H9 (cell line): ENCODE data around the gene PLEKHG2. TPM values are rescaled to one million over a fixed set of nuclear protein-coding genes. Genes with fewer than 3 reads are reported as not detected.

Experiments used
- DNase-seq: peaks from one replicate; pipeline ENCODE4 v3.0.0-alpha.2; 2017
- H2AFZ ChIP-seq: one replicate; pipeline ENCODE4 v1.6.1; 2013; ENCODE audit warnings: mild to moderate bottlenecking, low read length, control low read depth, moderate library complexity
- H2AK5ac ChIP-seq: 2 replicates; pipeline ENCODE4 v1.6.1; 2013; ENCODE audit warnings: low read length, control low read depth, mixed read lengths; ENCODE audit not compliant: insufficient read length
- H2BK120ac ChIP-seq: one replicate; pipeline ENCODE4 v1.6.1; 2013; ENCODE audit warnings: low read depth, mild to moderate bottlenecking, low read length, control low read depth, inconsistent platforms; ENCODE audit not compliant: poor library complexity, severe bottlenecking
- H2BK12ac ChIP-seq: 2 replicates; pipeline ENCODE4 v1.6.1; 2013; ENCODE audit warnings: low read length, control low read depth, mixed read lengths, low read depth; ENCODE audit not compliant: insufficient read length
- H2BK15ac ChIP-seq: 2 replicates; pipeline ENCODE4 v1.6.1; 2013; ENCODE audit warnings: low read depth, low read length, control low read depth
- H2BK20ac ChIP-seq: one replicate; pipeline ENCODE4 v1.6.1; 2013; ENCODE audit warnings: low read depth, mild to moderate bottlenecking, low read length, control low read depth, inconsistent platforms; ENCODE audit not compliant: poor library complexity, severe bottlenecking
- H2BK5ac ChIP-seq: 2 replicates; pipeline ENCODE4 v1.6.1; 2013; ENCODE audit warnings: low read length, control low read depth, mixed read lengths; ENCODE audit not compliant: insufficient read length
- H3K14ac ChIP-seq: 2 replicates; pipeline ENCODE4 v1.6.1; 2013; ENCODE audit warnings: low read length, control low read depth; ENCODE audit not compliant: insufficient read depth
- H3K18ac ChIP-seq: 2 replicates; pipeline ENCODE4 v1.6.1; 2013; ENCODE audit warnings: low read depth, mild to moderate bottlenecking, mixed read lengths, low read length, control low read depth; ENCODE audit not compliant: insufficient read length
- H3K23ac ChIP-seq: 2 replicates; pipeline ENCODE4 v1.6.1; 2013; ENCODE audit warnings: low read length, control low read depth, mixed read lengths, low read depth; ENCODE audit not compliant: insufficient read length
- H3K23me2 ChIP-seq: 2 replicates; pipeline ENCODE4 v1.6.1; 2013; ENCODE audit warnings: low read depth, mild to moderate bottlenecking, mixed read lengths, low read length, control low read depth; ENCODE audit not compliant: insufficient read length, poor library complexity, severe bottlenecking
- H3K27ac ChIP-seq: 2 replicates; pipeline ENCODE4 v1.5.1; 2013; ENCODE audit warnings: low read length, control low read depth, mixed read lengths, low read depth; ENCODE audit not compliant: insufficient read length
- H3K27me3 ChIP-seq: 2 replicates; pipeline ENCODE4 v1.6.1; 2013; ENCODE audit warnings: low read length, control low read depth, inconsistent platforms; ENCODE audit not compliant: insufficient read depth
- H3K4ac ChIP-seq: 2 replicates; pipeline ENCODE4 v1.6.1; 2013; ENCODE audit warnings: low read depth, mild to moderate bottlenecking, control low read depth, inconsistent platforms, low read length, moderate library complexity
- H3K4me1 ChIP-seq: 2 replicates; pipeline ENCODE4 v1.6.1; 2013; ENCODE audit warnings: low read length, control low read depth, inconsistent platforms; ENCODE audit not compliant: insufficient read depth
- H3K4me2 ChIP-seq: 2 replicates; pipeline ENCODE4 v1.6.1; 2013; ENCODE audit warnings: low read length, control low read depth, mixed read lengths; ENCODE audit not compliant: insufficient read length, insufficient read depth
- H3K56ac ChIP-seq: 2 replicates; pipeline ENCODE4 v1.6.1; 2013; ENCODE audit warnings: low read depth, mild to moderate bottlenecking, mixed read lengths, low read length, control low read depth; ENCODE audit not compliant: insufficient read length
- H3K79me1 ChIP-seq: 2 replicates; pipeline ENCODE4 v1.6.1; 2013; ENCODE audit warnings: low read depth, mild to moderate bottlenecking, moderate library complexity, low read length, control low read depth, inconsistent platforms; ENCODE audit not compliant: insufficient read depth, poor library complexity, severe bottlenecking
- H3K79me2 ChIP-seq: 2 replicates; pipeline ENCODE4 v1.6.1; 2013; ENCODE audit warnings: low read length, control low read depth, inconsistent platforms; ENCODE audit not compliant: insufficient read depth
- H3K9ac ChIP-seq: 2 replicates; pipeline ENCODE4 v1.6.1; 2013; ENCODE audit warnings: low read length, control low read depth, mixed read lengths; ENCODE audit not compliant: insufficient read length; ENCODE audit errors: extremely low read depth
- H3K9me3 ChIP-seq: one replicate; pipeline ENCODE4 v1.6.1; 2013; ENCODE audit warnings: low read depth, low read length, inconsistent platforms; ENCODE audit not compliant: control insufficient read depth
- H3T11ph ChIP-seq: one replicate; pipeline ENCODE4 v1.6.1; 2013; ENCODE audit warnings: mild to moderate bottlenecking, low read length, control low read depth, inconsistent platforms
- H4K20me1 ChIP-seq: one replicate; pipeline ENCODE4 v1.6.1; 2013; ENCODE audit not compliant: control insufficient read depth, insufficient read length, insufficient read depth
- H4K5ac ChIP-seq: 2 replicates; pipeline ENCODE4 v1.6.1; 2013; ENCODE audit warnings: low read depth, mild to moderate bottlenecking, mixed read lengths, low read length, control low read depth; ENCODE audit not compliant: insufficient read length
- H4K8ac ChIP-seq: replicated peaks from 2 replicates; pipeline ENCODE4 v1.6.1; 2013; ENCODE audit warnings: low read length, control low read depth, mixed read lengths, low read depth; ENCODE audit not compliant: insufficient read length
- H4K91ac ChIP-seq: 2 replicates; pipeline ENCODE4 v1.6.1; 2013; ENCODE audit warnings: low read depth, mild to moderate bottlenecking, moderate library complexity, mixed read lengths, low read length, control low read depth; ENCODE audit not compliant: insufficient read length
- H3K27ac Mint-ChIP-seq, 3 experiments: 2 replicates in 2 of 3; 3 replicates in 1 of 3; pipeline ENCODE4 v1.8.0; 2020 to 2021; ENCODE audit warnings: mixed read lengths in 3 of 3, mild to moderate bottlenecking in 1 of 3, moderate library complexity in 1 of 3
- H3K27me3 Mint-ChIP-seq: 2 replicates; pipeline ENCODE4 v1.8.0; 2021; ENCODE audit warnings: low read depth, mild to moderate bottlenecking, moderate library complexity, mixed read lengths
- H3K36me3 Mint-ChIP-seq, 3 experiments: 2 replicates in 2 of 3; 3 replicates in 1 of 3; pipeline ENCODE4 v1.8.0; 2020 to 2021; ENCODE audit warnings: low read depth in 3 of 3, mixed read lengths in 3 of 3; ENCODE audit not compliant: insufficient read depth in 1 of 3
- H3K4me1 Mint-ChIP-seq, 2 experiments: 2 replicates each; pipeline ENCODE4 v1.8.0; 2020; ENCODE audit warnings: mixed read lengths in 2 of 2
- H3K4me3 Mint-ChIP-seq, 2 experiments: 2 replicates in 1 of 2; 3 replicates in 1 of 2; pipeline ENCODE4 v1.8.0; 2020 to 2021; ENCODE audit warnings: mild to moderate bottlenecking in 2 of 2, mixed read lengths in 2 of 2, moderate library complexity in 1 of 2
- H3K9me3 Mint-ChIP-seq, 2 experiments: 2 replicates in 1 of 2; 3 replicates in 1 of 2; pipeline ENCODE4 v1.8.0; 2020; ENCODE audit warnings: mild to moderate bottlenecking in 2 of 2, mixed read lengths in 2 of 2, moderate library complexity in 1 of 2
- CTCF ChIP-seq: fragments of 200-600 bp; sonication (generic); conservative IDR thresholded peaks from 3 replicates; pipeline ENCODE4 v1.8.0; 2021; ENCODE audit warnings: antibody characterized with exemption, mild to moderate bottlenecking
- WGBS: extraction: QIAGEN DNeasy Blood & Tissue Kit; methylation state at CpG from one replicate; pipeline ENCODE4 v1.1.7; 2013; ENCODE audit warnings: missing lambda C conversion rate, low lambda C conversion rate, mixed read lengths; ENCODE audit not compliant: insufficient read length; ENCODE audit errors: extremely low coverage; 5-methylcytosine and 5-hydroxymethylcytosine counted together
- total RNA-seq: library from RNA; stranded (reverse); gene quantifications from 2 replicates; pipeline ENCODE4 v1.2.1, GENCODE V29; 2021

The PLEKHG2 gene
- total RNA-seq, 1 experiment from 2014 or later, result 167 TPM

DNA sequence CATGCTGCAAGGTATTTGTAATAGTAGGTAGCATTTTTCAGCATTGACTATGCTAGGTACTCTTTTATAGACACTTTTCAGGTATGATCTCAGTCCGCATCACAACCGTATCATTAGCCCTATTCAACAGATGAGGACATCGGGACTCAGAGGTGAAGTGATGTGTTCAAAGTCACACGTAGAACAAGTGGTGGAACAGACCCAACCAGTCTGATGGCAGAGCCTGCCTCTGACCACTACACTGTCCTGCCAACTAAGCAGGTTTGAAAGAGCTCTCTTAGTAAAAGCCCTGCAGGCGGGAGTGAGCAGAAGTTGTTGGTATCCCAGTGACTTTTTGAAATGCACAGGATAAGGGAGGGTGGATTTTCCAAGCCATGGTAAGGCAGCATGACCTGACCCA, 41.7 kb upstream of the PLEKHG2 start:
- Histone ChIP-seq H3T11ph (no peak overlapping the region), H4K20me1 (no peaks in the 10 kb centered on the region), H3K4ac (no peak overlapping the region), H4K91ac (no peak overlapping the region), H2BK15ac (no peak overlapping the region), H2BK5ac (no peak overlapping the region), H3K56ac (no peak overlapping the region), H2AFZ (no peak overlapping the region), H2BK120ac (no peak overlapping the region), H2BK20ac (no peak overlapping the region), H3K4me1 (no peaks in the 10 kb centered on the region), H4K8ac (no peak overlapping the region), H2AK5ac (no peak overlapping the region), H3K18ac (no peak overlapping the region), H3K27ac (no peak overlapping the region), H2BK12ac (no peak overlapping the region), H3K27me3 (no peaks in the 10 kb centered on the region), H3K4me2 (no peak overlapping the region), H3K9me3 (no peaks in the 10 kb centered on the region), H3K79me2 (no peaks in the 10 kb centered on the region), H3K14ac (no peak overlapping the region), H3K23ac (no peak overlapping the region), H3K23me2 (no peaks in the 10 kb centered on the region), H4K5ac (no peak overlapping the region), H3K9ac (no peak overlapping the region), H3K79me1 (no peaks in the 10 kb centered on the region)
- no CpG with 5 or more reads among the region's 5 CpGs for WGBS
- Mint-ChIP-seq H3K27me3 (no peaks in the 10 kb centered on the region; the same call in 1 of the 2 replicates), H3K27ac (no peak overlapping the region), H3K36me3 (peaks cover 43 to 71% (median 62%) of the 10 kb centered on the region in 3 experiments), H3K4me1 (no peaks in the 10 kb centered on the region), H3K4me3 (no peak overlapping the region), H3K9me3 (no peaks in the 10 kb centered on the region; a peak in 1 of 5 replicates)
- DNase-seq, result no peak
- no peak for TF ChIP-seq CTCF
